Activated CD8-positive, alpha-beta T cell treated with anti-CD3 and anti-CD28 coated beads, Interleukin-2, amount 10 ng/mL, durations not matched to agents 7 days and 5 days (primary cell): ENCODE results near the gene C10orf95. TPM values are rescaled to one million over a fixed set of nuclear protein-coding genes. Genes with fewer than 3 reads are reported as not detected.
A peak's percentile ranks its signal among the peaks of the same experiment; 100 is the strongest.

ENCODE experiments used
- ATAC-seq: fragments of 150-1000 bp; cut with Tn5 transposase; one replicate; pipeline ENCODE4 v1.10.0; 2021; ENCODE audit warnings: moderate library complexity
- CTCF ChIA-PET: fragments of 350-600 bp; sonication (Branson Sonifier 250); formaldehyde crosslinking; loops from one replicate; lab custom pipeline; 2021; ENCODE audit warnings: antibody characterized with exemption; lab: Charles Lee
- POLR2A ChIA-PET: fragments of 350-600 bp; sonication (Branson Sonifier 250); formaldehyde crosslinking; loops from one replicate; lab custom pipeline; 2021; ENCODE audit warnings: antibody characterized with exemption; lab: Charles Lee
- DNase-seq: peaks from one replicate; pipeline ENCODE4 v3.0.0-alpha.2; 2020
- H3K27ac Mint-ChIP-seq: one replicate; pipeline ENCODE4 v1.8.0; 2021; ENCODE audit warnings: mild to moderate bottlenecking, mixed read lengths
- H3K27me3 Mint-ChIP-seq: one replicate; pipeline ENCODE4 v1.8.0; 2021; ENCODE audit warnings: low read depth, mixed read lengths
- H3K36me3 Mint-ChIP-seq: one replicate; pipeline ENCODE4 v1.8.0; 2021; ENCODE audit warnings: low read depth, mixed read lengths
- H3K4me1 Mint-ChIP-seq: one replicate; pipeline ENCODE4 v1.8.0; 2021; ENCODE audit warnings: low read depth, mixed read lengths
- H3K4me3 Mint-ChIP-seq: one replicate; pipeline ENCODE4 v1.8.0; 2021; ENCODE audit warnings: mild to moderate bottlenecking, mixed read lengths
- H3K9me3 Mint-ChIP-seq: one replicate; pipeline ENCODE4 v1.8.0; 2022; ENCODE audit warnings: mixed read lengths; ENCODE audit not compliant: insufficient read depth
- total RNA-seq, 2 experiments: library from RNA; stranded (reverse); gene quantifications; one replicate each; pipeline ENCODE4 v1.2.3, GENCODE V29; 2021

The C10orf95 gene
- total RNA-seq, 2 experiments from 2014 or later, result 0.32 TPM; not detected in 1

DNA sequence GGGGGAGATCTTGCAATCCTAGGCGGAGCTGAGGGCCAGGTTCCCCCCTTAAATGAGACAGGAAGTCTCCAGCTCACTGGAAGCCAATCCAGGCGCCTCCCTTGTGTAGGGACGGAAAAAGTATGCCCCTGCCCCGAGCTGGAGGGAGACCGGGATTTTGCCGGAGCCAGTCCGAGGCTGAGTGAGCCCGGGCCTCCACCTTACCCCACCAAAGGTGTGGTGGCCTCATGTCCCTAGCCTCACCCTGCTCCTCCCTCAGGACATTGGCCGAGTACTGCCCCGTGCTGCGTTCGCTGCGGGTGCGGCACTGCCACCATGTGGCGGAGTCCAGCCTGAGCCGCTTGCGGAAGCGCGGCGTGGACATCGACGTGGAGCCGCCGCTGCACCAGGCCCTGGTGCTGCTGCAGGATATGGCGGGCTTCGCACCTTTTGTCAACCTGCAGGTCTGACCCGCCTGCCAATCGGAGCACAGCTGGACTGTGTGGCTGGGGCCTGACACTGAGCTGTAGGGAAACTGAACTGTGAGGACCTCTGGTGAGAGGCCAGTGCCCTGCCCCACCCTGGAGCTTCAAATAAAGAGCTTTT, 28.7 kb downstream of the C10orf95 start:
- peaks cover 15% of the 10 kb centered on the region for H3K36me3 Mint-ChIP-seq
- H3K4me1 Mint-ChIP-seq, result peaks cover 42% of the 10 kb centered on the region
- H3K27me3 Mint-ChIP-seq, result peaks cover 12% of the 10 kb centered on the region
- H3K9me3 Mint-ChIP-seq, result no peaks in the 10 kb centered on the region
- peak overlapping the region; percentile 73 for H3K27ac Mint-ChIP-seq
- ChIA-PET CTCF (interaction anchor here (0.6 to 4.8 kb wide), 17 partner anchors 9 to 192 kb away, joined by 3 to 52 read pairs (median 7); partner anchors contain the start of genes C10orf95, CUEDC2, NFKB2 and SUFU), POLR2A (interaction anchor here (0.8 to 5.6 kb wide), 7 partner anchors 12 to 80 kb away, joined by 3 to 75 read pairs (median 4); partner anchors contain the start of genes ACTR1A, C10orf95, CUEDC2 and NFKB2)
- H3K4me3 Mint-ChIP-seq, result peak overlapping the region; percentile 94
- DNase-seq (peak; percentile 63), ATAC-seq (peak; percentile 3)

DNA sequence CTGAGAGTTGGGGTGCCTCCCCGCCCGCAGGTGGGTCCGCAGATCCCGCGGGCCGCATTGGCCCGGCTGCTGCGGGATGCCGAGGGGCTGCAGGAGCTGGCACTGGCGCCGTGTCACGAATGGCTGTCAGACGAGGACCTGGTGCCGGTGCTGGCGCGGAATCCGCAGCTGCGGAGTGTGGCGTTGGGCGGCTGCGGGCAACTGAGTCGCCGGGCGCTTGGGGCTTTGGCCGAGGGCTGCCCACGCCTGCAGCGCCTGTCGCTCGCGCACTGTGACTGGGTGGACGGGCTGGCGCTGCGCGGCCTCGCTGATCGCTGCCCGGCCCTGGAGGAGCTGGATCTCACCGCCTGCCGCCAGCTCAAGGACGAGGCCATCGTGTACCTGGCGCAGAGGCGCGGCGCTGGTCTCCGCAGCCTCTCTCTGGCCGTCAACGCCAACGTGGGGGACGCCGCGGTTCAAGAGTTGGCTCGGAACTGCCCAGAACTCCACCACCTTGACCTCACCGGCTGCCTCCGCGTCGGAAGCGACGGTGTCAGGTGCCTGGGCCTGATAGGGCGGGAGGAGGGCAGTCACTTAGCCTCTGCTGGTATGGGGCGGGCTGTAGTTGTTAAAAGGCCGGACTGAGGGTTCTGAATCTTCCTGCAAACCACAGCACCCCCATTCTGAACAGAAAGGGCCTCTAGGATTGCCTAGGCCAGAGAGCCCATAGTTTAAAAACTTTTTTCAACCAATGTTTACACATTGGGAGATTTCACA, 29.4 kb downstream of the C10orf95 start:
- POLR2A ChIA-PET, result interaction anchor here (0.6 to 5.6 kb wide), 10 partner anchors 10 to 81 kb away, joined by 3 to 75 read pairs (median 6); partner anchors contain the start of genes ACTR1A, C10orf95, CUEDC2 and NFKB2
- H3K27ac Mint-ChIP-seq, result peak overlapping the region; percentile 93
- H3K4me1 Mint-ChIP-seq, result peaks cover 42% of the 10 kb centered on the region

DNA sequence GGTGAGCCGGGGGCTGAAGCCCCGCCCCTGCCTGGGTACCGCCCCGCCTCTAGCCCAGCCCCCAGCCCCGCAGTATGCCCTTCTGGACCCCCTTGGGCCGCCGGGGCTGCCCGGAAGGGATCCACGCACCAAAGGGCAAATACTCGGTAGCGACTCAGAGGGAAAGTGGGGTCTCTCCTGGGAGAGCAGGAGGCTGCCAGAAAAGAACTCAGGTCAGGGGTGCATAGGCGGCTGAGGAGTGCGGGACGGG, 29.9 kb downstream of the C10orf95 start:
- POLR2A ChIA-PET, result interaction anchor here (0.6 to 5.6 kb wide), 9 partner anchors 10 to 81 kb away, joined by 3 to 75 read pairs (median 8); partner anchors contain the start of genes ACTR1A, C10orf95, CUEDC2 and NFKB2
- Mint-ChIP-seq H3K36me3 (peaks cover 15% of the 10 kb centered on the region), H3K4me1 (peaks cover 42% of the 10 kb centered on the region), H3K27me3 (peaks cover 14% of the 10 kb centered on the region), H3K4me3 (peak overlapping the region; percentile 94), H3K27ac (peak overlapping the region; percentile 93), H3K9me3 (no peaks in the 10 kb centered on the region)
- CTCF ChIA-PET, result interaction anchor here (1.2 to 4.8 kb wide), 11 partner anchors 11 to 191 kb away, joined by 3 to 52 read pairs (median 19); partner anchors contain the start of genes C10orf95, CUEDC2 and NFKB2
- ATAC-seq (no peak), DNase-seq (no peak)

More for the DNA sequence above, 29.4 kb downstream of the C10orf95 start:
- peak; percentile 12 for ATAC-seq
- Mint-ChIP-seq H3K9me3 (no peaks in the 10 kb centered on the region), H3K36me3 (peaks cover 15% of the 10 kb centered on the region), H3K4me3 (peak overlapping the region; percentile 94), H3K27me3 (peaks cover 14% of the 10 kb centered on the region)
- peak; percentile 48 for DNase-seq
- CTCF ChIA-PET, result interaction anchor here (0.7 to 4.8 kb wide), 14 partner anchors 9 to 191 kb away, joined by 3 to 52 read pairs (median 12); partner anchors contain the start of genes C10orf95, CUEDC2, NFKB2 and SUFU

DNA sequence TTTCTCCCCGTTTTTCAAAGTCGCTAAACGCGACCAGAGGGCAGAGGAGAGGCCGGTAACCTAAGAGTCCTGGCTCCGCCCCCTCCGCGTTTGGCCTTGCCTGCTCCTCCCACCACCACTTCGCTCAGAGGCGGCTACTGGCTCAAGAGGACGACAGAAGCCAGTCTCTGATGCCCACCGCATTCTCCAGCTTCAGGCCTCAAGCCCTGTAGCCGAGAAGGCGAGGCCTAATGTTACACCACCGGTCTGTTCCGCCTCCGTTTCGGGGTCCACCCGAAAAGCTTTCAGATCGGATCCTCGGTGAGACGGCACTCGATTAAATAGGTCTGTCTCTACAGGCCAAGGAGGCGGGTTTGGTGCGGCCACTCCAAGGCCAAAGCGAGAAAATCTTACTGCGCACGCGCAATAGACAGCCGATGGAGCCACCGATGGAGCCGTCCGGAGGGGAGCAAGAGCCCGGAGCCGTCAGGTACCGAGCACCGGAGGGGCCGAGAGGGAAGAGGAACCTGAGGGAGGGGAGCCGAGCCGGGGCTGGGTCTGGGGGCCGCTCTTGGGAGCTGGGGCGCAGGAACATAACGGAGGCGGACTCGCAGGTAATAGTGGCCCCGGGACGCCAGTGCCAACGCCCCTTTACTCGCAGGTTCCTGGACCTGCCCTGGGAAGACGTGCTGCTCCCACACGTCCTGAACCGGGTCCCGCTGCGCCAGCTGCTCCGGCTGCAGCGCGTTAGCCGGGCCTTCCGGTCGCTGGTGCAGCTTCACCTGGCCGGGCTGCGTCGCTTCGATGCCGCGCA, 30.4 kb downstream of the C10orf95 start, which contains the start of gene FBXL15:
FBXL15 (plus strand) TSS at position 123 of the 793 bp plus-strand sequence; CDS start at position 417, 294 bp downstream.
- DNase-seq (peak; percentile 97), ATAC-seq (peak; percentile 81)
- H3K4me1 Mint-ChIP-seq, result peaks cover 42% of the 10 kb centered on the region
- H3K4me3 Mint-ChIP-seq, result peak within 1 kb of the TSS; percentile 94
- ChIA-PET CTCF (interaction anchor here (1.2 to 4.8 kb wide), 12 partner anchors 11 to 190 kb away, joined by 4 to 52 read pairs (median 12); partner anchors contain the start of genes CUEDC2 and NFKB2), POLR2A (interaction anchor here (0.6 to 5.6 kb wide), 11 partner anchors 9 to 176 kb away, joined by 3 to 75 read pairs (median 5); partner anchors contain the start of genes C10orf95, CUEDC2, GBF1 and NFKB2)
- peaks cover 15% of the 10 kb centered on the region for H3K36me3 Mint-ChIP-seq
- H3K27ac Mint-ChIP-seq, result peak within 1 kb of the TSS; percentile 93
- no peaks in the 10 kb centered on the region for H3K9me3 Mint-ChIP-seq
- H3K27me3 Mint-ChIP-seq, result peaks cover 14% of the 10 kb centered on the region

DNA sequence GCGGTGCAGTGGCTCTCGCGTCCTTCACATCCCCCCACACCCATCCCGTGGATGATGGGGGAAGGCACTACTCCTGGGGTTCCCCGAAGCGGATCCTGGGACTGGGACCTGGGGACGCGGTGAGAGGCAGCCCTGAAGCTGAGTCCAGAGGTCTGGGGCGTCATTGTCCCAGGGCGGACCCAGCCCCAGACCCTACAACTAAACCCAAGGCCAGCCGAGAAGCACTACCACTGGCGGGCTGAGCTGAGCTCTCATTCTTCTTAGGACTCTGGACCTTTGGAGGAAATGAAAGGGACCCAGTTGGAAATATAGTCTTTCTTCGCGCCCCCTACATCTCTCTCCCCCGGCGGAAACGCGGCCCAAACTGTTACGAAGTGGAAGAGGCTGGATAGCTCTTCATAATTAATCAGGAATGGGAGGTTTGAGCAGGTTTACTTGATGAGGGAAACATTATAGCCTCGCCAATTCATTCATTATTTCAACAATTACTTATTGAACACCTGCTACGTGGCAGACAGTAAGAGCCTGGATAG, 31.1 kb downstream of the C10orf95 start:
- ChIA-PET POLR2A (interaction anchor here (0.7 to 5.6 kb wide), 10 partner anchors 8 to 175 kb away, joined by 3 to 75 read pairs (median 6); partner anchors contain the start of genes C10orf95, CUEDC2, GBF1 and NFKB2), CTCF (interaction anchor here (1.2 to 4.8 kb wide), 9 partner anchors 10 to 190 kb away, joined by 4 to 52 read pairs (median 8); partner anchors contain the start of genes CUEDC2 and NFKB2)
- ATAC-seq, result no peak
- DNase-seq, result no peak
- H3K27me3 Mint-ChIP-seq, result peaks cover 14% of the 10 kb centered on the region
- peak overlapping the region; percentile 94 for H3K4me3 Mint-ChIP-seq
- peaks cover 15% of the 10 kb centered on the region for H3K36me3 Mint-ChIP-seq
- H3K4me1 Mint-ChIP-seq, result peaks cover 42% of the 10 kb centered on the region
- no peaks in the 10 kb centered on the region for H3K9me3 Mint-ChIP-seq
- H3K27ac Mint-ChIP-seq, result peak overlapping the region; percentile 93

DNA sequence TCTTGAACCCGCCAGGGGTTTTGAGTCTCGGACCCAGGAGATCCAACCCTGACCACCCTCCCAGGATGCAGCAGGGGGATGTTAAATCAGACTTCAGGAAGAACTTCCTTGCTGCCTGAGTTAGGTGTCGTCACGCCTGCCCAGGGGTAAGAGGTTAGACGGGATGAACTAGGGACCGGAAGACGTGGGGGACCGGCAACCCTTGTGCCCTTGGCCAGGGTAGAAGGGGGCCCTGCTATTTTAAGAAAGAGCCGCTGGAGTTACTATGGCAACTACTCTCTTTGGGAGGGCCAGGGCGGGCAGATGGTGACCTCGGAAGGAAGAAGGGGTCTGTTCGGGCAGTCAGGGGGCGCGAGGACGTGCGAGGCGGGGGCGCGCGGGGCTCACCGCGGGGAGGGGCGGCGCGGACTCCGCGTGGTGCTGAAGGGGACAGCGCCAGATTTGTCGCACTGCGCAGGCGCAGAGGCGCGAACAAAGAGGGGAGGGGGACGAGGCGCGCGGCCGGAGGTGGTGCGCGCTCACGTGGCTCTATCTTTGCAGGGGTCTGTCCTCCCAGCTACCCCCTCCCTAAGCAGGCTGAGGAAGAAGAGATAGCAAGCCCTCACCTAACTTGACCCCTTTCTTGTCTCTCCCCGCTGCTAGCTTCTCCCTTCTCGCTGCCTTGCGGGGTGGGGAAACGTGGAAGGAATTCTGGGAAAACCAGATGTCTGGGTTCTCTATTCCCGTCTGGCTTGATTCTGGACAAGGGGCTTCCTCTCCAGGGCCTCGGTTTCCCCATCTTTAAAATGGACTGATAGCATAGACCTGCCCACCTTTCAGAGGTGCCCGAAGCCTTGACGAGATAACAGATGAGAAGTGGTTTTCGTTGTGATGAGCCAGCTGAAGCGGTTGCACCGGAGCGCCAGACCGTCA, 31.8 kb downstream of the C10orf95 start:
- ChIA-PET CTCF (interaction anchor here (1.2 to 4.8 kb wide), 8 partner anchors 10 to 189 kb away, joined by 4 to 52 read pairs (median 22); partner anchors contain the start of genes CUEDC2 and NFKB2), POLR2A (interaction anchor here (0.9 to 5.6 kb wide), 6 partner anchors 7 to 174 kb away, joined by 3 to 75 read pairs (median 16); partner anchors contain the start of genes C10orf95, CUEDC2, GBF1 and NFKB2)
- Mint-ChIP-seq H3K9me3 (no peaks in the 10 kb centered on the region), H3K4me3 (peak overlapping the region; percentile 94), H3K4me1 (peaks cover 42% of the 10 kb centered on the region), H3K27me3 (peaks cover 14% of the 10 kb centered on the region), H3K27ac (peak overlapping the region; percentile 15), H3K36me3 (peaks cover 12% of the 10 kb centered on the region)
- DNase-seq, result peak; percentile 82
- ATAC-seq, result peak; percentile 3

DNA sequence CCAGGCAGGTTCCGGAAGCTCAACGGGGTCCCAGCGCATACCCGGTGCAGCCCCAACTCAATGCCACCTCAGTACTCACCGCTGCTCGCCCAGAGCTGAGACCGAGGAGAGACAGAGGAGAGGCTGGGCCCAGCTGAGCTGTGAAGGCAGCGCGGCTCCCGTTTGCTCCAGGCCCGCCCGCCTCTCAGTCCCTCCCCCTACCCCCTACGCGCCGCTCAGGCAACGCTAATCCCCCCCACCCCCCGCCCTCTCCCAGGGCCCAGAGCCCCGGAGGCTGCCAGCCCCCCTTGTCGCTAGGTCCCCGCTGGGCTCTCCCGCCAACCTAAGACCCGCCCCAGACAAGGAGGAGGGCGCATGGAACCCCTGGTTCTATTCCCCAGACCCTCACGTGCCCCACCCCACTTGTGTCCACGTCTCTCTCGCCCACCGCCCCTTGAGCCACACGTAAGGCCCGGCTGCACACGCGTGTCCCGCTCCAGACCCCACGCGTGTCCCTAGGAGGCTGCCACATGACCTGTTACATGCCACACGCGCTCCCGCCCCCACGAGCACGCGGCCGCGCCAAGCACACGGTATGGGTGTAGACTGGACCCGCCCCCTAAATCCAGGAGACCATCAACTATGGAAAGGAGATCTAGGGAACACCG, 32.6 kb downstream of the C10orf95 start, which contains the start of gene PSD:
PSD (minus strand) TSS at position 164 of the 647 bp plus-strand sequence. CDS start 1,747 bp downstream, outside the sequence.
- ChIA-PET CTCF (interaction anchor here (1.0 kb wide), 1 partner anchor 60 kb away, joined by 3 read pairs; no protein-coding TSS in a partner anchor), POLR2A (no interaction called here)
- Mint-ChIP-seq H3K4me1 (peaks cover 42% of the 10 kb centered on the region), H3K36me3 (peaks cover 8% of the 10 kb centered on the region), H3K27me3 (peaks cover 14% of the 10 kb centered on the region), H3K27ac (peak within 1 kb of the TSS; percentile 15), H3K4me3 (peak within 1 kb of the TSS; percentile 94), H3K9me3 (no peaks in the 10 kb centered on the region)
- ATAC-seq (no peak), DNase-seq (no peak)

DNA sequence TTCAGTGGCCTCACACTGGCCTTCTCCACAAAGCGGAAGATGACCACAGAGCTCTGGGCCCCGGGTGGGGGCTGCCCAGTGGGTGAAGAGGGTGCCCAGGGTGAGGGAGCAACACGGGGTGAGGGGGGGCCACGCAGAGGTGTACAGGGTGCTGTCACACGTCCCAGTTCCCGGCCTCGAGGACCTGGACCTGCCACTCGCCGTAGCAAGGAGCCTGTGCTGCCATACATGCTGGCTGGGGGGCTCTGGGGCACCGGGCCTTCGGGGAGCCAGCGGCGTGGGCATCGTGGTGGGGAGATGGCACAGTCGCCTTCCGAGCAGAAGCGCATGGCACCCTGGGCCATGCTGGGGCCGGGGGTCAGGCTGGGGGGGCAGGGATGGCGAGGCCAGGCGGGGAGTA, 34.6 kb downstream of the C10orf95 start:
- CTCF ChIA-PET, result no interaction called here
- POLR2A ChIA-PET, result interaction anchor here (1.4 kb wide), 1 partner anchor 16 kb away, joined by 4 read pairs; the partner anchor contains the start of gene CUEDC2
- ATAC-seq, result no peak
- Mint-ChIP-seq H3K36me3 (no peaks in the 10 kb centered on the region), H3K27me3 (peaks cover 14% of the 10 kb centered on the region), H3K9me3 (no peaks in the 10 kb centered on the region), H3K27ac (no peak overlapping the region), H3K4me1 (peaks cover 36% of the 10 kb centered on the region), H3K4me3 (no peak overlapping the region)
- no peak for DNase-seq

DNA sequence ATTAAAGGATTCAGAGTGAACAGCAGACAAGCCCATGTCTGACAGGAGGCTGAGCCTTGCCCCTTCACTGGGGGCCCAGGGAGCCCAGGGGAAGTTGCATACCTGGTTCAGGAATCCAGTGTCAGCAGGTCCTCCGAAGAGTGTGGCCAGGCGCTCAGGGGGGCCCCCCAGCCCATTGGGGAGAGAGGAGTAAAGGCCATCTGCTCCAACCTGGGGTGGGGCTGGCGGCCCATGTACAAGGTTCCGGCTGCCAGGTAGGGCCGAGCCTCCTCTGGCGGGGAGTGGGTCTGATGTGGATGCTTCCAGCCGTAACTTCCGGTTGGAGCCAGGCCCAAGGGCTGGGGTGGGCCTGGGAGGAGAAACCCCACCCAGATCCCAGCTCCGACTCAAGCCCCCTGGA, 35.1 kb downstream of the C10orf95 start:
- peaks cover 17% of the 10 kb centered on the region for H3K27me3 Mint-ChIP-seq
- H3K4me1 Mint-ChIP-seq, result peaks cover 37% of the 10 kb centered on the region
- no peaks in the 10 kb centered on the region for H3K9me3 Mint-ChIP-seq
- no peak for DNase-seq
- H3K27ac Mint-ChIP-seq, result no peak overlapping the region
- H3K36me3 Mint-ChIP-seq, result no peaks in the 10 kb centered on the region
- ChIA-PET POLR2A (no interaction called here), CTCF (no interaction called here)
- ATAC-seq, result no peak
- no peak overlapping the region for H3K4me3 Mint-ChIP-seq
